Fibroblast of lung (primary cell): ENCODE results near the gene PPP2R1A.

Experiments used
- CTCF ChIP-seq, 2 donors: IDR thresholded peaks in 1 of 2; conservative IDR thresholded peaks in 1 of 2; 1 replicate in 1 of 2; 2 replicates in 1 of 2; pipeline ENCODE4 v1.5.1; 2011 to 2012; ENCODE audit warnings: low read length in 2 of 2, control low read depth in 1 of 2, inconsistent platforms in 1 of 2, low read depth in 1 of 2, mild to moderate bottlenecking in 1 of 2
- EZH2 ChIP-seq: IDR thresholded peaks from 2 replicates; pipeline ENCODE4 v1.5.1; 2012; ENCODE audit warnings: low read length, control low read depth, mild to moderate bottlenecking; ENCODE audit errors: missing control alignments

- TF ChIP-seq CTCF (conservative IDR thresholded peaks at IDR 0.05 in 1 of 2, IDR thresholded peaks at IDR 0.05 in 1 of 2; ENCODE audit: low read depth in 1 of 2, low read length in 2 of 2) (no peak), EZH2 (no peak)
Observed at GRCh38 chr19:52196256-52196967, 6.6 kb downstream of the PPP2R1A start.
